ENCODE results near the gene PLEKHA6. TPM values are rescaled to one million over a fixed set of nuclear protein-coding genes. Genes with fewer than 3 reads are reported as not detected.

The PLEKHA6 gene
- total and polyA plus RNA-seq, 8 donors = 5.1 to 24.4 (median 16.1) TPM

GRCh38 chr1:204180133-204180532 is 179.6 kb downstream of the PLEKHA6 start:
- Histone ChIP-seq H3K4me1 (no peaks in the 10 kb centered on the region), H3K27ac (no peak overlapping the region), H3K9me3 (no peaks in the 10 kb centered on the region), H3K27me3 (peaks cover 0 to 8% of the 10 kb centered on the region in 2 donors), H3K4me3 (no peak overlapping the region), H3K36me3 (no peaks in the 10 kb centered on the region)
- intact Hi-C loops (cut with DNase I) = no loop called here
- DNase-seq (no peak), ATAC-seq (no peak)
- TF ChIP-seq, protein P1, sequence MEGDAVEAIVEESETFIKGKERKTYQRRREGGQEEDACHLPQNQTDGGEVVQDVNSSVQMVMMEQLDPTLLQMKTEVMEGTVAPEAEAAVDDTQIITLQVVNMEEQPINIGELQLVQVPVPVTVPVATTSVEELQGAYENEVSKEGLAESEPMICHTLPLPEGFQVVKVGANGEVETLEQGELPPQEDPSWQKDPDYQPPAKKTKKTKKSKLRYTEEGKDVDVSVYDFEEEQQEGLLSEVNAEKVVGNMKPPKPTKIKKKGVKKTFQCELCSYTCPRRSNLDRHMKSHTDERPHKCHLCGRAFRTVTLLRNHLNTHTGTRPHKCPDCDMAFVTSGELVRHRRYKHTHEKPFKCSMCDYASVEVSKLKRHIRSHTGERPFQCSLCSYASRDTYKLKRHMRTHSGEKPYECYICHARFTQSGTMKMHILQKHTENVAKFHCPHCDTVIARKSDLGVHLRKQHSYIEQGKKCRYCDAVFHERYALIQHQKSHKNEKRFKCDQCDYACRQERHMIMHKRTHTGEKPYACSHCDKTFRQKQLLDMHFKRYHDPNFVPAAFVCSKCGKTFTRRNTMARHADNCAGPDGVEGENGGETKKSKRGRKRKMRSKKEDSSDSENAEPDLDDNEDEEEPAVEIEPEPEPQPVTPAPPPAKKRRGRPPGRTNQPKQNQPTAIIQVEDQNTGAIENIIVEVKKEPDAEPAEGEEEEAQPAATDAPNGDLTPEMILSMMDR (IDR thresholded peaks at IDR 0.05) = no peak

DNA sequence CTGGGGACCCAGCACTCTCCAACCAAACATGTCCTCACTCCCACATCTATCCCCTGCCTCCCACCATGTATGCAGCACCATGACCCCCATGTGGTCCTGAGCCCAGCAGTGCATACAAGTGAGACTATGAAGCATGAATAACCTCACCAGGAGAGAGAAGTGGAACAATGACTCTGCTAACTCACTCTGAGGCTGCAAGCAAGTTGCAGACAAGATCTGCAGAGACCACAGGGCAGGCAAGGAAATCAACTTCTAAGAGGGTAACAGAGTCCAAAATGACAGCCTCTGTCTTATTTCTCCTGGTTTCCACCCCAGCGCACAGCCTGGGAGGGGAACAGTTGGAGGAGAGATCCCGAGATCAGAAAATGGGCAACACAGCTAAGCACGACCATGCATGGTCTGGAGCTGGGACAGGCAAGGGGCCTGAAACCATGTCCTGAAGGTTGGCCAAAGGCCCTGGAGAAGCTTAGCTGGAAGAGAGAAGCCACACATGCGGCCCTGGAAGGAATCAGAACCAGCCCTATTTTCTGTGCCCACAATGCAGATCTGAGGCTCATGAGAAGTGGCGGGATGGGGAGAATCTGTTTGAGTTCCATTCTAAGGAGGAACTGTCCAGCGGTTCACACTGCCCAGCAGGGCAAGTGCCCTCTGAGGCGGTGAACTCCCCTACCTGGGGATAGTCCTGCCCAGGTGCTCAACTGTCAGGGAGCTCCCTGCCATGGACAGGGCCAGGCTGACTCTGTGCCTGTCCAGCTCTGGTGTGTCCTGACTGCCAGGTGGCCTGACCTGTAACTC is 181.0 kb downstream of the PLEKHA6 start:
- Histone ChIP-seq H3K4me1 (no peaks in the 10 kb centered on the region), H3K36me3 (no peaks in the 10 kb centered on the region), H3K27me3 (peaks cover 0 to 6% of the 10 kb centered on the region in 2 donors), H3K4me3 (no peak overlapping the region), H3K27ac (no peak overlapping the region), H3K9me3 (no peaks in the 10 kb centered on the region)
- ATAC-seq (no peak), DNase-seq (no peak)
- TF ChIP-seq, protein P1 (IDR thresholded peaks at IDR 0.05) = no peak
- intact Hi-C loops (cut with DNase I) = no loop called here

DNA sequence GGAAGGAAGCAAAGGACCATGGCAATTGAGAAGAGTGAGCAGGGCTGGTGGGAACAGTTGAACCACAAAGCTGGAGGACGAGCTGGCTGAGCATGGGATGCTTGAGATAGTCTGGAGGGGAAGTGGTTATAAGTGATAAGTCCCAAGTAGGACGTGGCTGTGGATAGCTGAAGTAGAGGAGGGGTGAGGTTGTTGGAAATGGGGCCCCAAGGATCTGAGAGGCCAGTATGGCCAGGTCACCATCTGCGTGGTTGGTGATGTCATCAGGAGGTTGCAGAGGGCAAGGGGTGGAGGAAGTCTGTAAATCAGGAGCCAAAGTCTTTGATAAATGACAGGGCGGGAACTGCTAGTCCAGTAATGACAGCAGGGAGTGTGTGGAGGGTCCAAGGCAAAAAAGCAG is 182.6 kb downstream of the PLEKHA6 start:
- H3K36me3 ChIP-seq = no peaks in the 10 kb centered on the region
- TF ChIP-seq, protein P1 (IDR thresholded peaks at IDR 0.05) = no peak
- intact Hi-C loops (cut with DNase I) = no loop called here
- no peak for DNase-seq
- no peak overlapping the region for H3K4me3 ChIP-seq
- H3K27me3 ChIP-seq = peaks cover 0 to 6% of the 10 kb centered on the region in 2 donors
- no peaks in the 10 kb centered on the region for H3K4me1 ChIP-seq
- H3K9me3 ChIP-seq = no peaks in the 10 kb centered on the region
- no peak for ATAC-seq
- no peak overlapping the region for H3K27ac ChIP-seq

DNA sequence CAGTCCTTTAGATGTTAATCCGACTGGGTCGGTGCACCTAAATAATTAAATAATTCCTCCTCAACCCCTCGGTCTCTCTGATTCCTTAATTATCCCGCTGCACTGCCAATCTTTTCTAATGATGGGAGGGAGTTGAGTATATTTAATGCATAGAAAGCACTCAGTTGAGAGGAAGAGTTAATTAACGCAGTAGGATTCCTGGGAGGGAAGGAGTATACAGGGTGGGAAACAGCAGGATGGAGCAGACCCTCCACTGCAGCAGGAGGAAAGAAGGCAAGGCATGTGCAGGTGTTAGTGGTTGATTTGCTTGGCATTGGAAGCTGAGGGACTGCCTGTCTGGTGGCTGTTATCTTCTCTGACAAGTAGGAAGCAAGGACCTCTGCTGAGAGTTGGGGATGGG is 183.7 kb downstream of the PLEKHA6 start:
- Histone ChIP-seq H3K36me3 (no peaks in the 10 kb centered on the region), H3K4me1 (no peaks in the 10 kb centered on the region), H3K4me3 (no peak overlapping the region), H3K9me3 (no peaks in the 10 kb centered on the region), H3K27ac (no peak overlapping the region), H3K27me3 (peaks cover 0 to 6% of the 10 kb centered on the region in 2 donors)
- DNase-seq (no peak), ATAC-seq (no peak)
- intact Hi-C loops (cut with DNase I) = no loop called here
- TF ChIP-seq, protein P1 (IDR thresholded peaks at IDR 0.05) = no peak

DNA sequence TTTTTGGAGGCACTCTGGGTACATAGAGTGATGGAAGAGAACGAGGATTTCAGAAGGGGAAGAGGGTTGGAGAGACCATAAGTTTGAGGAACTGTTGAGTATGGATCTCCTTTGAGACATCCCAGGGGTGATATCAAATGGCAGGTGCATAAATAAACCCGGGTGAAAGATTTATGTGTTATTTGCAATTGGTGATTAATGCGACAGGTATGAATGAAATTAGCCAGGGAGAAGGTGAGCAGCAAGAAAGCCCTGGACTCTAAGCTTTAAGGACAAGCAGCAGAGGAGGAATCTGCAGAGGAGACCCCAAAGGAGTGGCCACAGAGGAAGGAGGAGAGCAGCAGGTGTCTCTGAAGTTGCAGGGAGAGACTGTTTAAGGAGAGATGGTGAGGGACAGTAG is 184.8 kb downstream of the PLEKHA6 start:
- Histone ChIP-seq H3K27ac (no peak overlapping the region), H3K9me3 (peaks cover 0 to 10% of the 10 kb centered on the region in 2 donors), H3K36me3 (no peaks in the 10 kb centered on the region), H3K4me3 (no peak overlapping the region), H3K27me3 (peaks cover 0 to 6% of the 10 kb centered on the region in 2 donors), H3K4me1 (no peaks in the 10 kb centered on the region)
- TF ChIP-seq, protein P1 (IDR thresholded peaks at IDR 0.05) = no peak
- ATAC-seq (no peak), DNase-seq (no peak)
- intact Hi-C loops (cut with DNase I) = no loop called here
